SU-DHL-6 (cell line): ENCODE data around the gene HAUS1.

Experiments
- H2AFZ ChIP-seq: fragments of 200-600 bp; sonication (generic); 2 replicates; pipeline ENCODE4 v1.6.1; 2014; ENCODE audit warnings: low read depth, mild to moderate bottlenecking, moderate library complexity, mixed read lengths, antibody characterized with exemption, low read length; ENCODE audit not compliant: severe bottlenecking
- H3F3A ChIP-seq: fragments of 200-600 bp; shearing (Covaris generic); 2 replicates; pipeline ENCODE4 v1.6.0; 2016; ENCODE audit warnings: antibody characterized with exemption, mild to moderate bottlenecking; ENCODE audit not compliant: insufficient read depth
- H3K27ac ChIP-seq: fragments of 200-600 bp; sonication (generic); 2 replicates; pipeline ENCODE4 v1.5.1; 2016; ENCODE audit warnings: low read depth, mild to moderate bottlenecking, low read length, moderate library complexity, mixed read lengths
- H3K27me3 ChIP-seq: fragments of 200-600 bp; sonication (generic), shearing (Covaris generic); 2 replicates; pipeline ENCODE4 v1.6.0; 2014; ENCODE audit warnings: mild to moderate bottlenecking, low read length
- H3K36me3 ChIP-seq: fragments of 200-600 bp; sonication (generic); 2 replicates; pipeline ENCODE4 v1.6.1; 2014; ENCODE audit warnings: mild to moderate bottlenecking, low read length, mixed read lengths
- H3K4me2 ChIP-seq: fragments of 300-600, 200-600 bp; shearing (Covaris generic), sonication (generic); 2 replicates; pipeline ENCODE4 v1.6.0; 2014; ENCODE audit warnings: low read length, low read depth, mild to moderate bottlenecking; ENCODE audit not compliant: poor library complexity, severe bottlenecking
- H3K4me3 ChIP-seq: fragments of 200-600 bp; sonication (generic); 2 replicates; pipeline ENCODE4 v1.5.1; 2014; ENCODE audit warnings: antibody characterized with exemption, low read length, mild to moderate bottlenecking, mixed read lengths; ENCODE audit not compliant: insufficient read depth, poor library complexity, severe bottlenecking
- H3K79me2 ChIP-seq: fragments of 200-600 bp; sonication (generic); 2 replicates; pipeline ENCODE4 v1.6.1; 2014; ENCODE audit warnings: mild to moderate bottlenecking, low read length, moderate library complexity; ENCODE audit not compliant: insufficient read depth
- H3K9ac ChIP-seq: fragments of 200-600 bp; sonication (generic); 2 replicates; pipeline ENCODE4 v1.7.0; 2014; ENCODE audit warnings: mild to moderate bottlenecking, low read length
- H3K9me2 ChIP-seq: fragments of 200-600 bp; sonication (generic); replicated peaks from 2 replicates; pipeline ENCODE4 v1.6.1; 2014; ENCODE audit warnings: low read length; ENCODE audit not compliant: insufficient read depth
- H3K9me3 ChIP-seq: fragments of 200-600 bp; sonication (generic); 2 replicates; pipeline ENCODE4 v1.6.1; 2014; ENCODE audit warnings: low read length, mixed read lengths; ENCODE audit not compliant: insufficient read depth
- H4K20me1 ChIP-seq: fragments of 200-600 bp; sonication (generic); 2 replicates; pipeline ENCODE4 v1.6.1; 2014; ENCODE audit warnings: low read depth, mild to moderate bottlenecking, antibody characterized with exemption, low read length, moderate library complexity, mixed read lengths
- EZH2phosphoT487 ChIP-seq: fragments of 200-600 bp; sonication (generic), shearing (Covaris generic); conservative IDR thresholded peaks from 2 replicates; pipeline ENCODE4 v1.6.1; 2018; ENCODE audit warnings: mild to moderate bottlenecking, antibody characterized with exemption, low read length, moderate library complexity, mixed read lengths
- TF ChIP-seq, protein P1 (sequence below): fragments of 200-600 bp; sonication (generic); IDR thresholded peaks from one replicate; pipeline ENCODE4 v1.5.1; 2017; ENCODE audit warnings: antibody characterized with exemption, mild to moderate bottlenecking, low read length, moderate library complexity; ENCODE audit not compliant: insufficient read depth, poor library complexity, severe bottlenecking

HAUS1 gene

DNA sequence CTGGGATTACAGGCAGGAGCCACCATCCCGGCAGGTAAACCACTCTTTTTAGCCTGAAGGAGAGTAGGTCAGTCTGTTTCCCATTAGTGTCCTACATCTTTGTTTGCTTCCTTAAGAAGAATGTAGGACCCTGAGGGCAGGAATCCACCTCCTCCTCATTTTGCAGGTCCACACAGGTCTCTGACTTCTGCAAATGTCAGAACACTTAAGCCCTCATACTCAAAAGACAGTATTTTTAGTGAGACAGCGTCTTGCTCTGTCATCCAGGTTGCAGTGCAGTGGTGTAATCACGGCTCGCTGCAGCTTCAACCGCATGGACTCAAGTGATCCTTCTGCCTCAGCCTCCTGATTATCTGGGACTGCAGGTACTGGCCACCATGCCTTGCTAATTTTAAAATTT, 41.4 kb upstream of the HAUS1 start:
- TF ChIP-seq EZH2phosphoT487 = no peak
- TF ChIP-seq, protein P1, sequence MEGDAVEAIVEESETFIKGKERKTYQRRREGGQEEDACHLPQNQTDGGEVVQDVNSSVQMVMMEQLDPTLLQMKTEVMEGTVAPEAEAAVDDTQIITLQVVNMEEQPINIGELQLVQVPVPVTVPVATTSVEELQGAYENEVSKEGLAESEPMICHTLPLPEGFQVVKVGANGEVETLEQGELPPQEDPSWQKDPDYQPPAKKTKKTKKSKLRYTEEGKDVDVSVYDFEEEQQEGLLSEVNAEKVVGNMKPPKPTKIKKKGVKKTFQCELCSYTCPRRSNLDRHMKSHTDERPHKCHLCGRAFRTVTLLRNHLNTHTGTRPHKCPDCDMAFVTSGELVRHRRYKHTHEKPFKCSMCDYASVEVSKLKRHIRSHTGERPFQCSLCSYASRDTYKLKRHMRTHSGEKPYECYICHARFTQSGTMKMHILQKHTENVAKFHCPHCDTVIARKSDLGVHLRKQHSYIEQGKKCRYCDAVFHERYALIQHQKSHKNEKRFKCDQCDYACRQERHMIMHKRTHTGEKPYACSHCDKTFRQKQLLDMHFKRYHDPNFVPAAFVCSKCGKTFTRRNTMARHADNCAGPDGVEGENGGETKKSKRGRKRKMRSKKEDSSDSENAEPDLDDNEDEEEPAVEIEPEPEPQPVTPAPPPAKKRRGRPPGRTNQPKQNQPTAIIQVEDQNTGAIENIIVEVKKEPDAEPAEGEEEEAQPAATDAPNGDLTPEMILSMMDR = no peak
- H3K9ac ChIP-seq = no peak overlapping the region
- no peaks in the 10 kb centered on the region for H3K79me2 ChIP-seq
- H3K9me2 ChIP-seq = no peaks in the 10 kb centered on the region
- H4K20me1 ChIP-seq = no peaks in the 10 kb centered on the region
- no peak overlapping the region for H2AFZ ChIP-seq
- H3K27me3 ChIP-seq = no peaks in the 10 kb centered on the region
- H3K9me3 ChIP-seq = no peaks in the 10 kb centered on the region
- H3F3A ChIP-seq = no peaks in the 10 kb centered on the region
- H3K27ac ChIP-seq = no peak overlapping the region
- no peaks in the 10 kb centered on the region for H3K36me3 ChIP-seq
- H3K4me3 ChIP-seq = no peak overlapping the region
- H3K4me2 ChIP-seq = no peak overlapping the region

DNA sequence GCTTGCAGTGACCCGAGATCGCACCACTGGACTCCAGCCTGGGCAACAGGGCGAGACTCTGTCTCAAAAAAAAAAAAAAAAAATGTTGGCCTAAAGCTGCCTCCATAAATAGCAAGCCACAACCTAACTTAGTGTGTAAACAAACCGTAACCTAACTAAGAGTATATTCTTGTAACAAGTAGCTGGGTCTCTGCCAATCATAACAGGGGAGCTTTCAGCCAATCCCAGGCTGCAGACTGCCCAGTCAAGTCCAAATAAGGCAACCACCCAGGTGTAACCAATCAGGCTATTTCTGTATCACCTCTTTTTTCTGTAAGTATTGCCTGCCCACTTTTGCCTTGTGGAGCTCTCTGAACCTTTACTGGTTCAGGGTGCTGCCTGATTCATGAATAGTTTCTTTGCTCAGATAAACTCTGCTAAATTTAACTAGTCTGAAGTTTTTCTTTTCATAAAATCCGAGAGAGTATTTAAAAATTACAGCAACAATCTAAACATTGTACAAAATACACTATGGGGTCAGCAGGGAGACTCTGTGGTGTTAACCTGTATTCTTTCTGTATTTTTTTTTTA, 36.7 kb upstream of the HAUS1 start:
- Histone ChIP-seq H3K27me3 (no peaks in the 10 kb centered on the region), H3K79me2 (no peaks in the 10 kb centered on the region), H3K36me3 (no peaks in the 10 kb centered on the region), H3K4me2 (peak overlapping the region; percentile 35), H3K9ac (no peak overlapping the region), H3K9me3 (no peaks in the 10 kb centered on the region), H2AFZ (no peak overlapping the region), H3K9me2 (no peaks in the 10 kb centered on the region), H3K27ac (no peak overlapping the region), H4K20me1 (no peaks in the 10 kb centered on the region), H3F3A (no peaks in the 10 kb centered on the region), H3K4me3 (no peak overlapping the region)
- no peak for TF ChIP-seq EZH2phosphoT487
- TF ChIP-seq, protein P1 = no peak

DNA sequence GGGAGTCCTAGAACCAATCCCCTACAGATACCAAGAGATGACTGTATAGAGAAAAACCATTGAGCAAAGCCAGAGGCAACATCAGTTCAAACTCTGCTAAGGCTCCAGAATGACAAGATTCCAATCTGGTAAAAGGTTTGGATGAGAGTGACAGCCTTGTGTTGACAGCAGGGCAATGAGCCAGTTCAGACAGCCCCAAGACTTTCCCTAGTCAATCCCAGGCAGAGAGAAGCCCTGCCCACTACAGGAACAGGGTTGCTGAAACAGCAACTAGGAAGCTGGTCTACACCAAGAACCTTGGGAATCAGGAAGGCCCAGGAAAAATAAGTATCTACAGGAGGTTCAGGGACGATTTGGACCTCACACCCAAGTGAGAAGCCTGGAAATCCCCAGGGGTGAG, 35.4 kb upstream of the HAUS1 start:
- Histone ChIP-seq H3K9me3 (no peaks in the 10 kb centered on the region), H4K20me1 (no peaks in the 10 kb centered on the region), H3K79me2 (no peaks in the 10 kb centered on the region)

More for the DNA sequence above, 35.4 kb upstream of the HAUS1 start:
- Histone ChIP-seq H3K36me3 (no peaks in the 10 kb centered on the region), H3K4me3 (no peak overlapping the region), H3K27ac (no peak overlapping the region), H3K27me3 (no peaks in the 10 kb centered on the region), H3K9me2 (no peaks in the 10 kb centered on the region), H2AFZ (no peak overlapping the region), H3K4me2 (no peak overlapping the region), H3K9ac (no peak overlapping the region), H3F3A (0 out of 2 replicates have a peak, but pooled peaks cover 2% of the 10 kb centered on the region)
- TF ChIP-seq, protein P1 = no peak
- no peak for TF ChIP-seq EZH2phosphoT487
